Right renal pelvis (tissue), 4 donors: ENCODE measurements around the gene PARM1. TPM values are rescaled to one million over a fixed set of nuclear protein-coding genes. Genes with fewer than 3 reads are reported as not detected.

Experiments used
- DNase-seq, 4 donors: peaks; one replicate each; pipeline ENCODE4 v3.0.0-alpha.2; 2013; ENCODE audit warnings: low read depth in 4 of 4, low spot score in 3 of 4, missing footprints in 1 of 4
- polyA plus RNA-seq, 4 donors: library from polyadenylated mRNA; unstranded; fragments of 120-200 nt; gene quantifications; one replicate each; pipeline ENCODE4 v1.2.1, GENCODE V29; 2013; ENCODE audit not compliant: insufficient read length in 4 of 4

Gene PARM1, protein sequence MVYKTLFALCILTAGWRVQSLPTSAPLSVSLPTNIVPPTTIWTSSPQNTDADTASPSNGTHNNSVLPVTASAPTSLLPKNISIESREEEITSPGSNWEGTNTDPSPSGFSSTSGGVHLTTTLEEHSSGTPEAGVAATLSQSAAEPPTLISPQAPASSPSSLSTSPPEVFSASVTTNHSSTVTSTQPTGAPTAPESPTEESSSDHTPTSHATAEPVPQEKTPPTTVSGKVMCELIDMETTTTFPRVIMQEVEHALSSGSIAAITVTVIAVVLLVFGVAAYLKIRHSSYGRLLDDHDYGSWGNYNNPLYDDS
- 10 to 100 TPM; 54.0 to 68.8 (median 61.8) TPM for polyA plus RNA-seq

GRCh38 chr4:74932832-74933561, at the start of gene PARM1:
Gene PARM1 (plus strand): TSS chr4:74933116. CDS start chr4:74933328, 212 bp downstream.
- peak in 3 of 4 donors; percentile 74 to 80 (median 78) for DNase-seq

DNA sequence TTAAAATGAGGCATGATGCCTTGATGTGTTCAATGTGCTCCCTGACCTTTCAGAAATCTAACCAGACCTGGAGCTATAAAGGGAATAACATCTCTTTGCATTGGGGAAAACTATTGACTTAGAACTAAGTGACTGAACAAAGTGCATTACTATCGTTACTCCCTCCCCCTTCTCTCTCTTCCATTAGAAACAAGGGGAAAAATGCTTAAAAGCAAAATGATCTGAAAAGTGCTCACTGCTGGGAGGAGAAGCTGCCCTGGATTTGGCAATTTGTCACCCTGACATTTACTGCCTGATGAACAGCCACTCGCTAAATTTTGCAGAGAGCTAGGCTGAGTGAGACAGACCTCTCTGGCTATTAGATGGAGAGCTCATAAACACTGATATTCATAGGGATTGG, 48.6 kb upstream of the PARM1 start:
- DNase-seq = peak in 3 of 4 donors; percentile 22 to 39 (median 38)

DNA sequence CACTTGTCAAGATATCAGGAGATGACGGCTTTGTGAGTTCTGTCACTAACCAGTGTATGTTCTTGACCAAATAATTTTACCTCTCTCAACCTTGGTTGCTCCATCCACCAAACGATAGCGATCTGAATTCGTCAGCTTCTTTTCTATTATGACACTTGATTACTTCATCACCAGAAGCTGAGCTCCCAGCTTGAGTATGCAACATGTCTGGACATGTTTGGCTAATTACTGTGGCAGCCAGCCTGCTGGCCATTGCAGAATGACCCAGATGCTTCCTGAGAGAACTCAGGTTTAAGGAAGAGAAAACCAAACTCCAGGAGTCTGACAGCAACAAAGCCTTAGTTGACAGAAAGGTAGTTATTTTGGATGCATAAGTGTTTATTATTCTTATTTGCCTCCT, 46.4 kb upstream of the PARM1 start:
- DNase-seq = no peak

GRCh38 chr4:74890341-74890740, 42.6 kb upstream of the PARM1 start:
- DNase-seq = no peak

GRCh38 chr4:74891037-74891436, 41.9 kb upstream of the PARM1 start:
- no peak for DNase-seq

DNA sequence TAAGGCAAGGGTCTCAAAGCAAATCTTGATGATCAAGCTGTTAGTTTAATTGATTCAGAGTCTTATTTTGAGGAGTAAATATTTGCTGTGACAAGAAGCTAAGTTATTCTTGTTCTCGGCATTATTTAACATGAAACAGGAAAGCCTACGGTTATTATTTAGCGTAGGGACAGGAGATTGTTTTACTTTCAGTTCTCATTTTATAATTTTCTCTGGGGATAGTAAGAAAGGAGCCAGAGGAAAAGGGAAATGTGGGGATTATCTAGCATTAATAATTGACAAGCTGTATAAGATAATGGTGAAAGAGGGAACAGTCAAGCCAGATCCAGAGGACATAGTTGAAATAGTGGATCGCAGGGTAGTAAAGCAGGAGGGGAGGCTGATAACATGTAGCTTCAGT, 39.7 kb upstream of the PARM1 start:
- DNase-seq = no peak

DNA sequence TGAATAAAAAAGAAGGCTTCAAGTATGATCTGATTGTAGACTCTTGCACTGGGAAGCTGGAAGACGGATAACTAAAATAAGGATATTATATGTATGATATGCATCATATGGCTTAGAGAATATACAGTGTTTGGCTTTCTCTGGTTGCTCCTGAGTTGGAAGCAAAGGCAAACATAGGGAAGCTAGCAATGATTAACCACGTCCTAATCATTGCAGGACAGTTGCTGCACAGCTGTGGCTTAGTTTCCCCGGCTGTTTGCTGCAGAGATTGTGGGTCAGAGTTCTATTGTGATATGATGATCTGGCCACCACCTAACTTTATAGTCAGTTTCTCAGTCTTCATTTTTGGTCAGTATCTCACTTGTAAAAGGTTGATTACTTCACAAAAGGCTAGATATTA, 36.3 kb upstream of the PARM1 start:
- no peak for DNase-seq

DNA sequence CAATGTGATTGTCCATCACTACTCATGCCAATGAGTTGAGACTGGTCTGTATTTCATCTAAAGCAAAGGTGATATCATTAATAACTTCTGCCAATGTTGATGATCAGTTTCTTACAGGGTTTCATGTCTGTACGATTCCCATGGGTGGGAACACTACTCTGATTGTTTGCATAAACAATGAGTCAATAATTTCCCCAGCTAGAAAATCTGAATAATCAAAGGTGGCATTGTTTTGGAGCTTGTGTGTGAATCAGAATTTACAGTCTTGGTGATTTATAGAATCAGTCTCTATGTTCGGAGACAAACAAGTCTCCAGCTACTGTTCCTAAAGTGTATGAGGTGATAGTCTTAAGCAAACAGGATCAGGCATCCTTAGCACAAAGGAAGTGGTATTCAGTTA, 35.5 kb upstream of the PARM1 start:
- DNase-seq = no peak

GRCh38 chr4:74900862-74901261, 32.1 kb upstream of the PARM1 start:
- no peak for DNase-seq

- no peak for DNase-seq
Observed at GRCh38 chr4:74904509-74905065, 28.3 kb upstream of the PARM1 start.

DNA sequence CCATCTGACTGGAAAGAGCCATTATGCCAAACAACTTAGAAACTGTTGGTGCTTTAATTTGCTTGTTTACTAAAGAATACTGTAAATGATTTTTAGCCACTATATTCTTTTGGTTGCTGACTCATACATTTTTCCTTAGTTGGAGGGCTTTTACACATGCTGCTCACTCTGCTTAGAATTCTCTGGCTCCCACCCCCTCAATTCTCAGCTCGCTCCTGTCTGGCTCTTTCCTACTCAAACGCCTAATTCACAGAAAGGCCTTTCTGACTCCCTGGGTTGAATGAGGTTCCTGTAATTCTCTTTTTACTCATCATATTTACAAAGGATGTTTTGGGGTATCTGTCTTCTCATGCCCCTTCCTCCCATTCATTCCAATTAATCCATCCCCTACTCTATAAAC, 26.1 kb upstream of the PARM1 start:
- no peak for DNase-seq

- DNase-seq = no peak
Observed at GRCh38 chr4:74919783-74920182, 13.1 kb upstream of the PARM1 start.

DNA sequence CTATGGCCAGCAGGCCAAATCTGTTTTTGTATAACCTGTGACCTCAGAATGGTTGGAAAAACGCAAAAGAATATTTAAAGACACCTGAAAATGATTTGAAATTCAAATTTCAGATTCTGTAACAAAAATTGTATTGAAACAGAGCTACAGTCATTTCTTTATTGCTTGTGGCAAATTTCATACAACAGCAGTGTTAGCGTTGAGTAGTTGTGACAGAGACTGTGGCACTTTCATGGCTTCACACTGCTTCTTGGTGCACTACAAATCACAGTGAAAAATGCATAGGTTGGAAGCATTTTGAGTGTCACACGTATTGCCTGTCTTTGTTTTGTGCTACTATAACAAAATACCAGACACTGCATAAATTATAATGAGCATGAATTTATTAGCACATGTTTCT, 12.2 kb upstream of the PARM1 start:
- no peak for DNase-seq

DNA sequence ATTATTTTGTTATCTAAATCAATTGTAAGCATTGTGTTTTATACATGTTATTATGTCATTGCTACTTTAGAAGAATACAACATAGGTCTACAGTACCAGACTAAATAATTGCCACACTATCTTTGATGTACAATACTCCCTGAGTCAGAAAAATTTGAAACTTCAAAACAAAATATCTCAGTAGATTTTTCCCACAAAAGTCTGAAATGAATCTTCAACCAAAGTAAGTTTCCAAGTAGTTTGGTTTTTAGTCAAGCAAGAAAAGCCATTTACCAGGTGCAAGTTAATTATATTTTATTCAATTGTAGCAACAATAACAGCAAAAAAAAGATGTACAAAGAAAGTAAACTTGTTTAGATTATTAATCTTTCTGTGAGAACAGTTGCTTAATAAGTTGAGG, 11.4 kb upstream of the PARM1 start:
- no peak for DNase-seq

DNA sequence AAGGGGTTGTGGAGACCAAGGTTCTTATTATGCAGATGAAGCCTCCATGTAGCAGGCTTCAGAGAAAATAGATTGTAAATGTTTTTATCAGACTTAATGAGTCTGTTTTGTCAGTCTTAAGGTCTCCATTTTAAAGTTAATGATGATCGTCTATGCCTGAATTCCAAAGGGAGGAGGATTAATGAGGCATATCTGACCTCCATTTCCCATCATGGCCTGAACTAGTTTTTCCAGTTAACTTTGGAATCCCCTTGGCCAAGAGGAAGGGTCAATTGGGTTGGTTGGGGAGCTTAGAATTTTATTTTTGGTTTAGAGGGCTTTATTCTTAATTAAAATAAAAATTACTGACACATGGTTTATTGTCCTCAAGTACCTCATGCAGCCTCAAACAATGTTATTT, 6.9 kb upstream of the PARM1 start:
- DNase-seq = no peak

GRCh38 chr4:74930162-74930561, 2.8 kb upstream of the PARM1 start:
- no peak for DNase-seq

GRCh38 chr4:74931376-74931775, 1.5 kb upstream of the PARM1 start:
- no peak for DNase-seq

GRCh38 chr4:74932010-74932409, 906 bp upstream of the PARM1 start:
- no peak for DNase-seq

DNA sequence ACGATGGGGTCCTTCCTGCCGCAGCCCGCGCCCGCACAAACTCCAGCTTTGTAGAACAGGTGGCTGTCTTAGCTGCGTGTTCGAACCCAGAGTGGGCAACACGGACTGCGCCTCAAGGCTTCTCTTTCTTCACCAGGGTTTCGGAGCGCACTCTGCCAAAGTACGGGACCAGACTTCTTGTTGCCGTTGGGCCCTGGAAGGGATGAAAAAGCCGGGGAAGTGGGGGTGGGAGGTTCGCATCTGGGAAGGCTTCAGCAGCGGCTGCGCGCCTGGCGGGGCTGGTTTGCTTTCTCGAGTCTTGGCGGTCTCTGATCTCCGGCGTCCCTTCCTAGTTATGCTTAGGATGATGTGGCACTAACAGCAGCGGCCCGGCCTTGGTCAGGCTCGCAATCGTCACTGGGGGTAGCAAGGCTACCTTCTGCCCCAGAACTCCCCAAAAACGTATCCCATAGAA, 673 bp downstream of the PARM1 start:
- no peak for DNase-seq

DNA sequence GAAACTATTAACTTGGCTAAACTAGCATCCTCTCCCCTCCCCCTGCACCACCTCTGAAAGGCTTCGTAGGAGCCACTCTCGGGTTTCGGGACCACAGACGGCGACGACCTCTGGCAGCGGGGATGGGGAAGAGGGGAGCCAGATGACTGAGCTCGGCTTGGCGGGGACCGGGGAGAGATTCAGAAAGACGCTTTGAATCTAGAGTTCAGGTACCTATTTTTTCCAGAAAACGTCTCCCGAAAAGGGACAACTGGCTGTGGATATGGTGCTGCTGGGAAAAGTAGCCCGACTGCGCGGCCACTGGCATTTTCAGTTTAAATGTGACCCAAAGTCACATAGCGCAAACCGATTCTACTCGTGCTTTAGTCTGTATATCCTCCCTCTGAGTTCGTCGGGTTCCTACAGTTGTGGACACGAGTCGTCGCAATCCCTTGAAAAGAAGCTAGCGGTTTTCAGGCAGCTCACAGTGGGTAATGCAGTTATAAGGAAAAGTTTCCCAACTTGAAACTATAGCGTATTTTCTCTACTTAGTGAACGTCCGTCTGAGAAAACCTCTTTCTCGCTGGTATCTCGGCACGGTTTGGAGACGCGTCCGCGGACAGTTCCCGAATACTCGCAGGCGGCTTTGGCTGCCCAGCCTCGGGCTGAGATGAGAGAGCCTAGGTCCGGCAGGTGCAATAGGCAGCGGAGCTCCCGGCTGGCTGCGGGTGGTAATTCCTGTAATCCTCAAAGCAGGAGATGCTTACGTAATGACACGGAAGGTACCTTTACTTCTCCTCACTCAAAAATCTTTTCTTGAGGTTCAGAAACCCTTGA, 1.3 kb downstream of the PARM1 start:
- DNase-seq = peak in 1 of 4 donors; percentile 34

GRCh38 chr4:74934888-74935287, 2.0 kb downstream of the PARM1 start:
- peak in 1 of 4 donors; percentile 18 for DNase-seq
